HT1080 (cell line): Measurements from ENCODE around the gene ETFA. TPM values are rescaled to one million over a fixed set of nuclear protein-coding genes. Genes with fewer than 3 reads are reported as not detected.
"Not testable (repeated sequence)": the region's sequence is repeated elsewhere in the genome, so short reads cannot be mapped to it uniquely, and the experiment has no call there.

Source experiments
- DNase-seq: peaks from one replicate; pipeline ENCODE4 v3.0.0-alpha.2; 2015; ENCODE audit warnings: low read depth
- total RNA-seq: library from RNA; depleted of rRNA; stranded (reverse); fragments of >200 nt; shearing (Covaris generic); gene quantifications from 2 replicates; pipeline ENCODE4 v1.2.3, GENCODE V29; 2014

Gene ETFA
- total RNA-seq, 1 experiment from 2014 or later = 130 TPM

GRCh38 chr15:76327191-76328105, 16.2 kb upstream of the ETFA start:
- peak; percentile 80 for DNase-seq

DNA sequence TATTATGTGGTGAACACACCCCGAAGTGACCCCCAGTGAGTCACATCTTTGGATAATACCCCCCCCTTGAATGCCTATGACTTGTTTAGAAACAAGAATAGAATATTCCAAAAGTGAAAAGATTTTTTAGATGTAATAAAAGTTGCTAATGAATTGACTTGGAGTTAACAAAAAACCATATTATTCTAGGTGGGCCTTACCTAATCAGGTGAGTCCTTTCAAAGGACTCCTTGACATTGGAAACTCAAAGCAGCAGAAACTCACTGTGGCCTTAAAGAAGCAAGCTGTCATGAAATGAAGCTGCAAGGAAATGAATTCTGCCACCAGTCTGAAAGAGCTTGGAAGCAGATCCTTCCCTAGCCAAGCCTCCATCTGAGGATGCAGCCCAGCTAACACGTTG, 14.4 kb upstream of the ETFA start:
- DNase-seq = no peak

- no peak for DNase-seq
These were observed 12.8 kb upstream of the ETFA start for GRCh38 chr15:76324066-76324465.

GRCh38 chr15:76321602-76322001, 10.3 kb upstream of the ETFA start:
- no peak for DNase-seq

- DNase-seq = no peak
These were observed 9.9 kb upstream of the ETFA start for GRCh38 chr15:76321171-76321570.

DNA sequence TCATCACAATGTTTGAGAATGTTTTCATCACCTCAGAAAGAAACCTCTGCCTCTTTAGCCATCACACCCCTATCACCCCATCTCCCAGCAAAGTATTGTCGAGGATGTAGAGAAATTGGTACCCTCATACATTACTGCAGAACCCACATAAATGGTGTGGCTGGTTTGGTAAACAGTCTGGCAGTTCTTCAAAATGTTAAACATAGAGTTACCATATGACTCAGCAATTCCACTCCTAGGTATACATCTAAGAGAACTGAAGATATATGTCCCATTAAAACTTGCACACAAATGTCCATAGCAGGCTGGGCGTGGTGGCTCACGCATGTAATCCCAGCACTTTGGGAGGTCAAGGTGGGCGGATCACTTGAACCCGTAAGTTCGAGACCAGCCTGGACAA, 8.7 kb upstream of the ETFA start:
- no peak for DNase-seq

- no peak for DNase-seq
These were observed 2.5 kb upstream of the ETFA start for GRCh38 chr15:76313731-76314130.

DNA sequence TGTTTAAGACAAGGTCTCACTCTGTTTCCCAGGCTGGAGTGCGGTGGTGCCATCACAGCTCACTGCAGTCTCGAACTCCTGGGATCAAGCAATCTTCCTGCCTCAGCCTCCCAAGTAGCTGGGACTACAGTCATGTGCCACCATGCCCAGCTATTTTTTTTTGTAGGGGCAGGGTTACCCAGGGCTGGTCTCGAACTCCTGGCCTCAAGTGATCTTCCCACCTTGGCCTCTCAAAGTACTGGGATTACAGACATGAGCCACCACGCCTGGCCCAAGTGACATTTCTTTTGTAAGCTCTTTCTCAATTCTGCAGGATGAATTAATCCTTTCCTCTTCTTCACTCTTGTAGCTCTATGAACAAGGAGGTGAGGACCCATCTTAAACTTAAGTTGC, 1.9 kb upstream of the ETFA start:
- not testable (repeated sequence) for DNase-seq

DNA sequence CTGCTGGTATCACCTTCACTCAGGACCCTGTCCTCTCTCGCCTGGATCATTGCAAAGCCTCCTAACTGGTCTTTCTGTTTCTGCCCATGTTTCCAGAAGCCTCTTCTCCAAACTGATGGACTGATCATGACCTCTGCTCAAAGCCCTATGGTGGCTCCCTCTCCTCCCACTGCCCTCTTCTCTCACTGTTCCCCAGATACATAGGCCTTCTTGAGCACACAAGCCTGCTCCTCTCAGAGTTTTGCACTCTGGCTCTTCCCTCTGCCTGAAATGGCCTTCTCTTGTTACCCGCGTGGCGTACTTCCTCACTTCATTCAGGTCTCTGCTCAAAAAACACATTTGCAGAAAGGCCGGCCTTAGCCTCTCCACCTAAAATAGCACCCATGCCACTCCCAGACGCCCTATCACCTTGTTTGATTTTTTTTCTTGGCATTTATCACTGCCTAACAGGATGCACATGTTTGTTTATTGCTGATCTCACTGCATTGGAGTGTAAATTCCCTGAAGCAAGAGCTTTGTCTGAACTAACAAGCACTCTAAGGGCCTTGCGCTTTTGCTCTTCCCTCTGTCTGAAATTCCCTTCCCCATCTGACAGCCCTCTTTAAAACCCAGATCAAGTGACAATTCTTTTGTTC, 1.4 kb upstream of the ETFA start:
- DNase-seq = no peak

GRCh38 chr15:76310475-76311099, 682 bp downstream of the ETFA start:
- DNase-seq = peak; percentile 21

DNA sequence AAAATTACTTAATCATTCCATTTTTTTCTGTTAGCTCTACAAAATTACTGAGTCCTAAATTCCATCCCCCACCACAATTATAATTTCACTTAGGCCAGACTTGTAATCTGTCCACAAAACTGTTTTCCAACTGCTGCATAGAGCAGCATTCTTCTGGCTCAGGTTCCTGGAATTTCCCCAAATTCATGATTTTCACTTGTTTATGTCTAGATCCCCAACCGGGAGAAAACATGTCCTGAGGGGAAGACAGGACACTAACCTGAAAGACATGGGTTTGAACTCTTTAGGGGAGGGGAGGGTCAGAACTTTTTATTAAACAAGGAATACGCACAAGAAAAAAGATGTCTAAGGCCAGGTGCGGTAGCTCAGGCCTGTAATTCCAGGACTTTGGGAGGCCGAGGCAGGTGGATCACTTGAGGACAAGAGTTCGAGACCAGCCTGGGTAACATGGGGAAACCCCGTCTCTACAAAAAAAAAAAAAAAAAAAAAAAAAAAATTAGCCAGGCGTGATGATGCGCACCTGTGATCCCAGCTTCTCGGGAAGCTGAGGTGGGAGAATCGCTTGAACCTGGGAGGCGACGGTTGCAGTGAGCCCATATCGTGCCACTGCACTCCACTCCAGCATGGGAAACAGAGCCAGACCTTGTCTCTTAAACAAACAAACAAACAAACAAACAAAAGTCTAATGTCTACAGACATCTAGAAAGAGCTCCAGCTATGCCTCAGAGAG, 1.5 kb downstream of the ETFA start:
- DNase-seq = no peak

DNA sequence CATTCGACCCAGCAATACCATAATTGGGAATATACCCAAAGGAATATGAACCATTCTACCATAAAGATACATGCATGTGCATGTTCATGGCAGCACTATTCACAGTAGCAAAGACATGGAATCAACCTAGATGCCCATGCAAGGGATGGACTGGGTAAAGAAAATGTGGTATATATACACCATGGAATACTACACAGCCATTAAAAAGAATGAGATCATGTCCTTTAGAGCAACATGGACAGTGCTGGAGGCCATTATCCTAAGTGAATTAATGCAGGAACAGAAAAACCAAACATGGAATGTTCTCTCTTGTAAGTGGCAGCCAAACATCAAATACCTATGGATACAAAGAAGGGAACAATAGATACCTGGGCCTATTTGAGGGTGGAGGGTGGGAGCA, 7.4 kb downstream of the ETFA start:
- DNase-seq = no peak

- no peak for DNase-seq
These were observed 11.5 kb downstream of the ETFA start for GRCh38 chr15:76299786-76300185.

GRCh38 chr15:76298986-76299385, 12.3 kb downstream of the ETFA start:
- no peak for DNase-seq

DNA sequence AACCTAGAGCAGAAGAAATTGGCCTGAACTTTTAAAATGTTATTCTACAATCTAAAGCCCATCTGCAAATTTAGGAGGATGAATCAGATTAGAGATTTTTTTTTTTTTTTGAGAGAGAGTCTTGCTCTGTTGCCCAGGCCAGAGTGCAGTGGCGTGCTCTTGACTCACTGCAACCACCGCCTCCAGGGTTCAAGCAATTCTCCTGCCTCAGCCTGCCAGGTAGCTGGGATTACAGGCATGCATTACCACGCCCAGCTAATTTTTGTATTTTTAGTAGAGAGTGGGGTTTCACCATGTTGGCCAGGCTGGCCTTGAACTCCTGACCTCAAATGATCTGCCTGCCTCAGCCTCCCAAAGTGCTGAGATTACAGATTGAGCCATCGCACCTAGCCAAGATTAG, 13.3 kb downstream of the ETFA start:
- DNase-seq = not testable (repeated sequence)

DNA sequence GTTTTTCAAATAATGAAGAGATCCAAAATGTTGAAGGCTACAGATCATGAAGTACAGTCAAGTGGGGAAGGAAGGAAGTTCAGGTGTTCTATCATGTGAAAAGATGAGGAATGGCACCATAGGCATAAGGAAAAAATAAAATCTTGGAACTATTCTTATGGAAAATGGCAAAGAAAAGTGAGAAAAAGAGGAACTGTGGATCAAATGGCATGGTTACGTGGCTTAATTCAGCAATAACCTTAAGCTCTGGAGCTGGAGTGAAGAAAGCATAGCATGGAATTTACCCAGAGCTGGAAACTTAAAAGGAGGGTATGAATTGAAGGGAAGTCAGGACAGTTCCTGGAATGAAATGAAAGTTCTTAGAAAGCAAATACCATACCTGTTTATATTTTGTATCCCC, 14.4 kb downstream of the ETFA start:
- DNase-seq = no peak

- DNase-seq = not testable (repeated sequence)
These were observed 16.8 kb downstream of the ETFA start for GRCh38 chr15:76294463-76294862.

DNA sequence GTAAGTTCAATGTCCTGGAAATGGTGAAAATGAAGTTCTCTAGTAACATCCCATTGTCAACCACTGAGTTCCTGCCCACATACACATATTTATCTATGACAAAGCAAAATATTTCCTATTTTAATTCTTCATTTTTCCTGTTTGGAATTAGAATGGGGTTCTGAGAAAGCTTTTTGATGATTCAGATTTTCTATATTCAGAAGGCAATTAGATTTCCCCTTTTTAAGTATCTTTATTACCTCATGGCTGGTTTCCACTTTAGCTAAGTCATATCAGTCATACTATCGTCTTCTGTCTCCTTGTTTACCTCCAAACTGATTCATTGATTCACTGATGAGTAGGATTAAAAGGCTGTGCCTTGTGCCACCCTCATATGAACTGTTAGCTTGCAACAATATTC, 17.9 kb downstream of the ETFA start:
- DNase-seq = no peak

DNA sequence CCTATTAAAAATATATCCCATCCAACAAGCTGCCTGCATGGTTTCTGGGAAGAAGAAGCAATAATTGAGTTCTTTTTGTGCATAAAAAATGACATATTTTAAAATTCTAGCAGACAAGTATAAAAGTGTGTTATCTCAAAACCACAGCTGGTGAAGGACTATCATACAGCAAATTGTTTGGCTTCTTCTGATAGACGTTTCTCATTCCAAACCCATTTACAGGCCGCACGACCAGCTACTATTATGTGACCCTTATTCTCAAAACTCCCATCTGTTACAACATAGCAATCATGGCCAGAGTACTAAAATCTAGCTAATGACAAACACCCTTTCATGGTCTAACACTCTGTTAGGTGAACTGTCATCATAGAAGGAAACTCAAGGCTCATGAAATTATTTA, 21.7 kb downstream of the ETFA start:
- no peak for DNase-seq

- no peak for DNase-seq
These were observed 24.9 kb downstream of the ETFA start for GRCh38 chr15:76286271-76286879.

- no peak for DNase-seq
These were observed 25.9 kb downstream of the ETFA start for GRCh38 chr15:76285241-76285825.
